Large intestine (tissue), 12 donors: ENCODE measurements around the gene AUNIP. TPM values are rescaled to one million over a fixed set of nuclear protein-coding genes. Genes with fewer than 3 reads are reported as not detected.

Experiments used
- DNase-seq, 2 donors: peaks; one replicate each; pipeline versions ENCODE4 v3.0.0 to v3.0.0-alpha.2; 2013
- H3K27ac ChIP-seq: one replicate; pipeline ENCODE4 v1.5.1; 2013; ENCODE audit warnings: low read length
- H3K27me3 ChIP-seq: 2 replicates; pipeline ENCODE4 v1.6.1; 2013; ENCODE audit warnings: low read length; ENCODE audit not compliant: control insufficient read depth, insufficient read depth
- H3K36me3 ChIP-seq: 2 replicates; pipeline ENCODE4 v1.6.1; 2013; ENCODE audit warnings: low read length; ENCODE audit not compliant: control insufficient read depth, insufficient read depth
- H3K4me1 ChIP-seq: one replicate; pipeline ENCODE4 v1.6.1; 2013; ENCODE audit warnings: low read length; ENCODE audit not compliant: control insufficient read depth, insufficient read depth
- H3K4me3 ChIP-seq: one replicate; pipeline ENCODE4 v1.5.1; 2013; ENCODE audit warnings: low read length
- H3K9me3 ChIP-seq: one replicate; pipeline ENCODE4 v1.6.1; 2013; ENCODE audit warnings: mild to moderate bottlenecking, low read depth, low read length, moderate library complexity; ENCODE audit not compliant: control insufficient read depth
- WGBS: methylation state at CpG from one replicate; pipeline ENCODE4 v1.1.5; 2013; ENCODE audit warnings: low lambda C conversion rate; ENCODE audit not compliant: insufficient coverage; 5-methylcytosine and 5-hydroxymethylcytosine counted together
- long read RNA-seq, 11 donors: transcript quantifications; one replicate each; lab custom pipeline, GENCODE V29; 2026
- polyA plus RNA-seq: library from polyadenylated mRNA; unstranded; fragments of 120-200 nt; gene quantifications from one replicate; pipeline ENCODE4 v1.2.1, GENCODE V29; 2013

AUNIP gene, protein sequence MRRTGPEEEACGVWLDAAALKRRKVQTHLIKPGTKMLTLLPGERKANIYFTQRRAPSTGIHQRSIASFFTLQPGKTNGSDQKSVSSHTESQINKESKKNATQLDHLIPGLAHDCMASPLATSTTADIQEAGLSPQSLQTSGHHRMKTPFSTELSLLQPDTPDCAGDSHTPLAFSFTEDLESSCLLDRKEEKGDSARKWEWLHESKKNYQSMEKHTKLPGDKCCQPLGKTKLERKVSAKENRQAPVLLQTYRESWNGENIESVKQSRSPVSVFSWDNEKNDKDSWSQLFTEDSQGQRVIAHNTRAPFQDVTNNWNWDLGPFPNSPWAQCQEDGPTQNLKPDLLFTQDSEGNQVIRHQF
- 2.0 TPM for polyA plus RNA-seq
- long read RNA-seq, donor 1, result 0 reads
- long read RNA-seq, donor 2, result 0 reads
- long read RNA-seq, donor 3, result 0 reads
- long read RNA-seq, donor 4, result 0 reads
- long read RNA-seq, donor 5, partial matches to known transcripts, result 0 of 2 reads
- long read RNA-seq, donor 5, other reads (novel, unspliced or antisense), result 0 of 2 reads
- long read RNA-seq, donor 6, partial matches to known transcripts, result 0 of 1 reads
- long read RNA-seq, donor 6, other reads (novel, unspliced or antisense), result 0 of 1 reads
- long read RNA-seq, donor 7, result 0 reads
- long read RNA-seq, donor 8, partial matches to known transcripts, result 0 of 2 reads
- long read RNA-seq, donor 8, other reads (novel, unspliced or antisense), result 0 of 2 reads
- long read RNA-seq, donor 9, partial matches to known transcripts, result 0 of 1 reads
- long read RNA-seq, donor 9, other reads (novel, unspliced or antisense), result 0 of 1 reads
- long read RNA-seq, donor 10, result 0 reads
- long read RNA-seq, donor 11, result 0 reads

DNA sequence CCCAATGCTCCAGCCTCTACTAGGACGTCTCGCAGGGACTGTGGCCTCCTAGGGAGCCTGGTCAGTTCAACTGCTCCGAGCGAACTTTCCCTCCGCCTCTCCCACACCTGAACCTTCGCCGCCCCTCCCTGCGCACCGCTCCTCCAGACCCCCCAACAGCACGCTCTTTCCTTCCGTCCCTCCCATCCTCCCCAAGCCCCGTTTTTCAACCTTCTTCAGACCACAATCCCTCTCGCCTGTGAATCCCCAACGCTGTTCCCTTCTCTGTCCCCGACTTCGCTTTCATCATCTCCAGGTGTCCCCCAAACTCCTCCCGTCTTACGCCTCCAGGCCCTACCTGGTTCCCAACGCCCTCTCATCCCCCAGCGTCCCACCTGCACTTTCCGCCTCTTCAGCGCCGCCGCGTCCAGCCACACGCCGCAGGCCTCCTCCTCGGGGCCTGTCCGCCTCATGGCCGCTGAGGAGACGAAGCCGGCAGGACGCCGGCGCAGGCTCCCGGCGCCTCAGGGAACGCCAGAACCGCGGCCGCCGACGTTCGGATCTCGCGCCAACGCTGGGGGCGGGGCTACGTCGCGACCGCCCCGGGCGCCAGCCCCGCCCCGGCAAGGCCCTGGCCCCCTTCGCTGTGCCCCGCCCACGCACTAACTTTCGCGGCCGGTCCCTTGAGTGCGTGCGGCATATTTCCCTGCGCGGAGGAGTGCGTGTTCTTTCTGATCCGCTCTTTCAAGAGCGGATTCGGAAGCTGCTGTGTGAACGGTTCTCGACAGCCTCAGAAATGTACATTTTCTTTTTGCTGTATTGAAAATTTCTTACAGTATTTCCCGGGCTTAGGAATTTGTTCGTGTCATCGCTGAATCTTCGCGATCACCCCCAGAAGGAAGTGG is at the start of gene AUNIP:
Gene AUNIP, minus strand, starts transcription at position 552 of the 884 bp plus-strand sequence. Its CDS starts 100 bp downstream, at position 452.
- Histone ChIP-seq H3K36me3 (peaks cover 21% of the 10 kb centered on the region), H3K4me3 (peak within 1 kb of the TSS; percentile 59), H3K4me1 (peaks cover 18% of the 10 kb centered on the region), H3K9me3 (peaks cover 4% of the 10 kb centered on the region), H3K27me3 (no peaks in the 10 kb centered on the region), H3K27ac (peak within 1 kb of the TSS; percentile 84)
- DNase-seq, result peak; percentile 84 to 91
- WGBS, result no CpG with 5 or more reads among the region's 77 CpGs

DNA sequence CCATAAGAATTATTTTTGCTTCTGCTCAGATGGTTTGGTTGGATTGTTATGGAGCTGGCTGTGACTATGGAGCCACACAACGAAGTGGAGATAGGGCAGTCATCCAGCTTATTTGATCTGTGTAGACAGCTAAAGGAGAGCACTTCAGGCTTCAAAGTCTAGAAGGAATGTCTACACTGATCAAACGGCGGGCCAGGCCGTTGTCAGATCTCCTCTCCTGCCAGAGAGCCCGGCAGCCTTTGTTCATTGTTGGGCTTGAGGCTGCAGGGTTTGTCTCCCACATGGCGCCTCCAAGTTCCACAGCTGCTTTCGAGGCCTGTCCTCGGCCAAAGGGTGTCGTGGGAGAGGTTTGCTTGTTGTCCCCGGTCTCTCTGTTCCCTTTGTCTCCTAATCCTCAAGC is 49.8 kb upstream of the AUNIP start:
- H3K27ac ChIP-seq, result no peak overlapping the region
- WGBS, result no CpG with 5 or more reads among the region's 10 CpGs
- DNase-seq, result no peak
- no peaks in the 10 kb centered on the region for H3K9me3 ChIP-seq
- H3K36me3 ChIP-seq, result no peaks in the 10 kb centered on the region
- H3K27me3 ChIP-seq, result no peaks in the 10 kb centered on the region
- no peak overlapping the region for H3K4me3 ChIP-seq
- peaks cover 6% of the 10 kb centered on the region for H3K4me1 ChIP-seq

- DNase-seq, result no peak
- no CpG with 5 or more reads among the region's 1 CpG for WGBS
Measured at GRCh38 chr1:25908161-25908560, 48.9 kb upstream of the AUNIP start.

DNA sequence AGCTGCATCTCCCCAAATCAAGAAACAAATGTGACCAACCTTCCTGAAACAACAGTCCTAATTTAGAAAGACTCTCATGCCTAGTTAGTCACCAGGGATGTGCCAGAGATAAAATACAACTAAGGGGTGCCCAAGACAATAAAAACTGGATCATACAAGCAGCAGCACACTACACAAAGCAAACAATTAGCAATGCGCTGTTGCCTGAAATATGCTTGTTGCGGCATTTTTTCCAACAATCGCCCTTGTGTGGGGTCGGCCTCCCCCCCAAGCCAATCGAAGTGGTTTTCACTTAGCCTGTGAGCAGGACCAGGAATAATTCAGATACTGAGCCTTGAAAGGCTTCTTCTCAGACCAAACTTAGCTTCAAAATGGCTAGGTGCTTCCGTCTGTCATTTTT is 48.3 kb upstream of the AUNIP start:
- Histone ChIP-seq H3K4me3 (no peak overlapping the region), H3K9me3 (no peaks in the 10 kb centered on the region), H3K36me3 (peaks cover 8% of the 10 kb centered on the region), H3K27ac (no peak overlapping the region), H3K27me3 (no peaks in the 10 kb centered on the region), H3K4me1 (peaks cover 12% of the 10 kb centered on the region)
- no peak for DNase-seq
- WGBS, result no CpG with 5 or more reads among the region's 6 CpGs

More at GRCh38 chr1:25908161-25908560, 48.9 kb upstream of the AUNIP start:
- Histone ChIP-seq H3K27ac (no peak overlapping the region), H3K36me3 (peaks cover 5% of the 10 kb centered on the region), H3K4me3 (no peak overlapping the region), H3K9me3 (no peaks in the 10 kb centered on the region), H3K27me3 (no peaks in the 10 kb centered on the region), H3K4me1 (peaks cover 11% of the 10 kb centered on the region)

DNA sequence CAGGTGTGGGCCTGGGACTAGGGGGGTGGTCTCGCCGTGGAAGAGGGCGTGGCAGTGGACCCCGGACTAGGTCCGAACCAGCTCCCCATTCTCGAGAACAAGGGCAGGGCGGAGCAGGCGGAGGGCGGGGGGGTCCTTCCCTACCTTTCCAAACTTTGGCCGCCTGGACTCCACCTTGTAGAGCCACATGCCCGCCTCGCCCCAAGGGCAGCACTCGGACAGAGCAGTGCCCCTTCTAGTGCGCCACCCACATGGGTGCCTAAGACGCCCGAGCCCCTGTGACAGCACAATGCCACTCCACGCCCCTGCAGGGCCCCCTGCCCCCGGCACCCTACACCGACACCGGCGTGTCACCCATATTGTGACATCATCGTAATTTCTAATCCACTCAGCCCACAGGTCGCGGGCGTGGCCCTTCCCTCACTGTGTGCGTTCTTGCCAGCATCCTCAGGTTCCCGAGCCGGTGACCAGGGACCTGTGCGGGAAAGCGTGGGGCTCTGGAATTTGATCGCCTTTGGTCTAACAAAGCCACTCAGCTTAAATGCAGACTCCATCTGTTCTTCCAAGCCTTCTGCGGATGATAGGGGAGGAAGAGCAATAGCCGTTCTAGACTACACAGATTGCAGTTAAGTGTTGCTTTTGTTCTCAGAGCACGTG is 47.5 kb upstream of the AUNIP start:
- Histone ChIP-seq H3K4me1 (peaks cover 12% of the 10 kb centered on the region), H3K36me3 (peaks cover 11% of the 10 kb centered on the region), H3K4me3 (peak overlapping the region; percentile 65), H3K27ac (no peak overlapping the region), H3K27me3 (no peaks in the 10 kb centered on the region), H3K9me3 (no peaks in the 10 kb centered on the region)
- no CpG with 5 or more reads among the region's 34 CpGs for WGBS
- DNase-seq, result peak; percentile 33 to 68

GRCh38 chr1:25905680-25906643 is 46.7 kb upstream of the AUNIP start, which contains the start of gene STMN1:
TSS of gene STMN1 (minus strand) at chr1:25906419. CDS start at chr1:25904676, 1,743 bp downstream.
- peak; percentile 91 to 93 for DNase-seq
- peak within 1 kb of the TSS; percentile 56 for H3K27ac ChIP-seq
- H3K4me3 ChIP-seq, result peak within 1 kb of the TSS; percentile 65
- no CpG with 5 or more reads among the region's 102 CpGs for WGBS
- peaks cover 12% of the 10 kb centered on the region for H3K4me1 ChIP-seq
- peaks cover 18% of the 10 kb centered on the region for H3K36me3 ChIP-seq
- H3K9me3 ChIP-seq, result no peaks in the 10 kb centered on the region
- no peaks in the 10 kb centered on the region for H3K27me3 ChIP-seq

DNA sequence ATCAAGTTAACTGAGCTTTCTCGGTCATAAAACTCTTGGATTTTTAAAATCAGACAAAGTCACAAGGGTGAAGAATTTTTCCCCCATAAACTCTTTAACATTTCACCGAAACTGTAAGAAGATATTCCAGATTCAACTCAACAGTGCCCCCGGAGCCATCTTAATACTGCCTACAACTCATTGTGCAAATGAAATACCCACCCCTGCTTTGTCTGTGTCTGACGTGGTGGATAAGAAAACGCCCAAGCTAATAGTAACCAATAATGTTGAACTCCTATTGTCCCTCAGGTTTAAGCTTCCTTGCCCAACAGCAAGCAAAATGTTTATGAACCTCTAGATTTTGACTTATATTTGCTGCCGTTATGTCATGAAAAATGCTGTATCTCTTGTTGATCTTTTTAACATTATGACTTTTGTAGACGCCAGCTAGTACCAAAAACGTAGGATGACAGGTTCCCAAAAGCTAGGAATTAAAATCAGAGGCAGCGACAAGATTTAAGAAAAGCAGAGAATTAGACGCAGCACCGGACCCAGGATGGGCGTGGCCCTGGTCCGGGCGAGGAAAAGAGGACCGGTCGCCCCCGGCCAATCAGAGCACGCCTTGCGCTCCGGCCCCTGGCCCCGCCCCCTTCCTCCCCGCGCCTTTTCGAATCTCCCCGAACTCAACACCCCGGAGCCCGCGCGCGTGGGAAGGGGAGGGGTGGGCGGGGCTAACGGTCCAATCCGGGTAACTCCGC is 45.9 kb upstream of the AUNIP start:
- DNase-seq, result peak; percentile 81 to 88
- peak overlapping the region; percentile 65 for H3K4me3 ChIP-seq
- H3K27me3 ChIP-seq, result no peaks in the 10 kb centered on the region
- peaks cover 12% of the 10 kb centered on the region for H3K4me1 ChIP-seq
- H3K27ac ChIP-seq, result peak overlapping the region; percentile 56
- H3K36me3 ChIP-seq, result peaks cover 27% of the 10 kb centered on the region
- H3K9me3 ChIP-seq, result no peaks in the 10 kb centered on the region
- 0% methylated on average over 2 of the region's 34 CpGs for WGBS

DNA sequence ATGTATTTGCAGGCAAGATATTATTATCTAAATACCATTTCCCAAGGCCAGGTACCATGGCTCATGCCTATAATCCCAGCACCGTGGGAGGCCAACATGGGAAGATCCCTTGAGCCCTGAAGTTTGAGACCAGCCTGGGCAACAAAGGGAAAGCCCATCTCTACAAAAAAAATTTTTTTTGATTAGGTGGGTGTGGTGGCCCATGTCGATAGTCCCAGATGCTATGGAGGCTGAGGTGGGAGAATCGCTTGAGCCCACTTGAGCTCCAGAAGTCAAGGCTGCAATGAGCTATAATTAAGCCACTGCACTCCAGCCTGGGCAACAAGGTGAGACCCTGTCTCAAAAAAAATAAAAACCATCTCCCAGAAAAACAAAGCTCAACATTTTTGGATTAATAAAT is 44.7 kb upstream of the AUNIP start:
- WGBS, result no CpG with 5 or more reads among the region's 3 CpGs
- Histone ChIP-seq H3K36me3 (peaks cover 35% of the 10 kb centered on the region), H3K4me3 (no peak overlapping the region), H3K27me3 (no peaks in the 10 kb centered on the region), H3K4me1 (peaks cover 12% of the 10 kb centered on the region), H3K27ac (no peak overlapping the region), H3K9me3 (no peaks in the 10 kb centered on the region)
- no peak for DNase-seq
